CD4-positive, alpha-beta T cell treated with Interleukin-1 beta for 1 hour (primary cell): ENCODE measurements around the gene PPARD.

Source experiments
- DNase-seq, 2 donors: peaks; one replicate each; pipeline ENCODE4 v3.0.0-alpha.2; 2020 to 2022

Gene PPARD

DNA sequence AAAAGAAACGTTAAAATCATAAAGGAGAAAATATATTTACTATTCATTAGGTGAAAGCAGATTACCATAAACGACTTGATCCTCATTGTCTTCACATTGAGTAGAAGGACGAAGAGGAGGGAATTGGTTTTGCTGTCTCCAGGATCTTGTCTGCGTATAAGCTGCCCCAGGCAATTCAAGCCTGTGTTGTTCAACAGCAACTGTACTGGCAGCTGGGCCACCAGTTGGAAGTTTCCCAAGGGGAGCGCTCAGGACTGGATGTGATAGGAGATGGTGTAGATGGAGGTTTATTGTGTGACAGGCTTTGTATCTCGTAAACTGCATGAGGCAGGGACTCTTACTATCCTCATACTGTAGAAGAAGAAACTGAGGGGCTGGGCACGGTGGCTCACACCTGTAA lies 105.8 kb downstream of the PPARD start:
- DNase-seq, result no peak

DNA sequence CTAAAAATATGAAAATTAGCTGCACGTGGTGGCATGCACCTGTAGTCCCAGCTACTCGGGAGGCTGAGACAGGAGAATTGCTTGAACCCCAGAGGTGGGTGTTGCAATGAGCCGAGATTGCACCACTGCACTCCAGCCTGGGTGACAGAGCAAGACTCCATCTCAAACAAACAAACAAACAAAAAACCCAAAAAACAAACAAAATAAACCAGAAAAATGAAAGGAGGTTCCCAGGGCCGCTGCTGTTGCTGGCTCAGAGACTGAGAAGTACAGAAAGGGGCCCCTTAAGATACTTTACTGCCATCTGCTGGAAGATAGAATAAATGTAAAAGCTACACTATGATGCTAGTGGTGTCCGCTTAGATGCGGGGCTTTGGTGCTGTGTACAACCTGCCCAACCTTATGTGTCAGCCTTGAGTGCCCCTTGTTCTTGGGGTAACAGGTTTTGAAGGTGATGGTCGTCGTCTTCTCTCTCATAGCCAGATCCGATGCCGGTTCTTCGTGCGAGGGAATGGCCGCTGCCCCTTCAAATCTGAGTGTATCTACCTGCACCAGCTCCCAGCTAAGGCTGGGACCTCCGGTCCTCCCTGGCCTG lies 107.0 kb downstream of the PPARD start:
- peak; percentile 47 to 79 for DNase-seq

DNA sequence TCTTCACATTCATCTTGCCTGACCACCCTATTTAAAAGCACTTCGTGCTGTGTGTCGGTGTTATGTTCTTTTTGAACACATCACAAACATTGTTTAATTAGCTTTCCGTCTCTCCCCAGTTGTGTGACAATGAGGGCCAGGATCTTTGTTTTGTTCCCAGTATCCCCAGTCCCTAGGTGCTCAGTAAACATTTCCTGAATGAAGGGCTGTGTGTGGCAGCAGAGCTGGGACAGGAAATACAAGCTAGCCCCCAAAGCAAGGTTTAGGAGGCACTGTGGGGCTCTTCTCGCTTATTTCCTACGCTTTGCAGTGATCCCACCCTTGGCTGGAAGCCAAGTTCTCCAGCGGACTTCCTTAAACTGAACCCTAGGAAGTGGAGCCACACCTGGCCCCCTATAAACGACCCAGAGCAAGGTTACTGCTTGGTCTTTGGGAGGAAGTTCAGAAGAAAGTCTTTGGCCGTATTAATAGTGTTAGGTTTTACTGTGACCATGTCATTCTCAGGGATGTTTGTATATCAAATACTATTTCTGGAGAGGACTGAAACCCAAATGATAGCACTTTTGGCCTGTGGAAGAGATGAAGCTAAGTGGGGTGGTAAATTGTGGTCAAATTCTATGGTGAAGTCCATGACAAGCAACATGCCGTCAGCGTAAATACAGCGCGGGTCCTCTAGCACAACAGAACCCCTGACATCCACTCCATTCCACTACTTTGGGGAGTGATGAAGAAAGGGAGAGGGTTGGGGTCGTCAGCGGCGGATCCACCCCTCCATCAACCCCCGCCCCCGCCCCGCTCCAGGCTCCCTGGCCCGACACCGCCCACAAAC lies 109.2 kb downstream of the PPARD start:
- no peak for DNase-seq

DNA sequence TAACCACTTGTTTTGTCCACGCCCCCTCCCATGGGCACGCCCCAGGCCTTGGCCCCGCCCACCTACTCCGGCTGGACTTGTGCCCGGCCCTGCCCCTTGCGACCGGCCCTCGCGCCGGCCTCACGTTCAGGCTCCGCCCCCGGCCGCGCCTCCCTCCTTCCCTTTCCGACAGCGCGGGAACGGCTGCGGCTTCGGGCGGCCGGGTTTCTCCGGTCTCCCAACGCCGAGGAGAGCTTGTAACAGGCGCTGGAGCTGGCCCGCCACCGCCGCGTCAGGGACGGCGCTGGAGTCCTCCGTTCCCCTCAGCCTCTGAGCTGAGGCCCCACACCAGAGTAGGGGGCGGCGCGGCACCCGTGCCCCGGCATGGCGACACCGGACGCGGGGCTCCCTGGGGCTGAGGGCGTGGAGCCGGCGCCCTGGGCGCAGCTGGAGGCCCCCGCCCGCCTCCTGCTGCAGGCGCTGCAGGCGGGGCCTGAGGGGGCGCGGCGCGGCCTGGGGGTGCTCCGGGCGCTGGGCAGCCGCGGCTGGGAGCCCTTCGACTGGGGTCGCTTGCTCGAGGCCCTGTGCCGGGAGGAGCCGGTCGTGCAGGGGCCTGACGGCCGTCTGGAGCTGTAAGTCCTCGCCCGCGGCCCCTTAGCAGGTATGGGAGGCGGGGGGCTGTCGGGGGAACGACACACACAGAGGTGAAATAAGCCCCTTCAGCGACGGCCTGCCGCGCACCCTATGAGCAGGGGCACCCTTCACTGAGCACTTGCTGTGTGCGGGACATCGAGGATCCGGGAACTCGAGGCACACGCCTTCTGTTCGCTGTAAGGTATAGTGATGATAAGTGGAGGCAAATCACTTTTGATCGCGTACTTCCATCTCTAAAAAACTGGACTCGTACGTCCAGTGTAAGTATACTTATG lies 110.1 kb downstream of the PPARD start, which contains the start of gene FANCE:
Gene FANCE (plus strand): TSS at position 156 of the 908 bp plus-strand sequence. CDS start 208 bp downstream, at position 364.
- peak; percentile 92 to 94 for DNase-seq

DNA sequence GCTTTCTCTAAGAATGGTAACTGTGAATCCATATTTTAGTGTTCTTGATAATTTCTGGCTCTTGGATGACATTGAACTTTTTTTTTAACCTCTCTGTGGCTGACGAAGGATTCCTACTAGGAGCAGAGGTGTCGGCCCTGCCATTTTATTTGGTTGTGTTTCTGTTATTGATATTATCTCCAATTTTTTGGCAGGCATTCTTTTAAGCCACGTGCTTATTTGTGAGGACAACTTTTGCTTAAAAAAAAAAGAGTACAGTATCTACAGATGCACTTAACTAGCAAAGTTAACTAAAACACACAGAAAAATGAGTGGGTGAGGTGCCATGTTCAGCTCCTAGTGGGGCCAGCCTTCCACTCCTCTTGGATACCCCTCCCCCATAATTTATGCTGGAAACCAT lies 110.9 kb downstream of the PPARD start:
- no peak for DNase-seq

DNA sequence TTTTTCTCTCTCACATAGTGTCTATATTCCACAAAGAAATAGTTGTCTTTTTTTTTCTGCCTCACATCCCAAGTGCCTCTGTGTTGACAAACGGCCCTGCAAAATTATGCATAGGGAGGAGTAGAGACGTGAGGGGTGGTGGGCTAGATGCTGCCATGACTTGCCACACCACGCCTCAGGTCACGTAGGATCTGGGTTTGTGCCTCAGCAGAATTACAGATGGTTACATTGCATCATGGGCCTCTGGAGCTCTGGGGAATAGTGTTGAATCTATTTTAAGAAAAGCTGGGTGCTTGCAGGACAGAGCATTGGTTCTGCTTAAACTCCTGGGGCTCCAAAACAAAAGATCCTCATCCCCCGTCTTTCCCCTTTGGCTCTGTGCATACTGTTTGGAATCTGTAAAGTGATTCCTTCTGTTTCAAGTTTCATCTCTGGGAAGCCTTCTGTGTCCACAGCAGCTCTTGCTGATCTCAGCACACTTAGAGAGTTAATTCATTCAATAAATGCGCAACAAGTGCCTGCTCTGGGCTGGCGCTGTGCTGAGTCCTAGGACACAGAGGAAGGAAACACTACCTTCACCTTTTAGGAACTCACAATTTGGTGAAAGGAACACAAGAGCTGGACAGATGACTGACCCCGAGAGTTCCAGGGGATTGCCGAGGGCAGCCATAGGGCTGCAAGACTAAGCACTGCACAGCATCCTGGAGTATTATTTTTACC lies 112.2 kb downstream of the PPARD start:
- no peak for DNase-seq

DNA sequence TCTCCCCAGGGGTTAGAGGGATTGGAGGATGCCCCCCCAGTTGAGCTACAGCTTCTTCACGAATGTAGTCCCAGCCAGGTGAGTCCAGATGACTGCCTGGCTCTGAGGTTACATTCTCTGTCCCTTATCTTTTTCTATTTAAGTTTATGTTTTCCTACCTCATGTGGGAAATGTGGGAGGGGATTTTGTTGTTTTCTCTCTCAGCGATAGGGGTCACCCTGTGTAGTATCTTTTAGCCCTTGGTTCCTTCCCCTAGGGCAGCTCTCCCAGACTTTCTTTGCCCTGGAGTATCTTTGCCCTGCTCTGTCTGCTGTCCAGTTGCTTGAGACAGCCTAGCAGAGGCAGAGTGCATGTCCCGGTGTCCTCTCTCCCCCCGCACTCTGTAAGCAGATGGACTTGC lies 115.5 kb downstream of the PPARD start:
- no peak for DNase-seq

DNA sequence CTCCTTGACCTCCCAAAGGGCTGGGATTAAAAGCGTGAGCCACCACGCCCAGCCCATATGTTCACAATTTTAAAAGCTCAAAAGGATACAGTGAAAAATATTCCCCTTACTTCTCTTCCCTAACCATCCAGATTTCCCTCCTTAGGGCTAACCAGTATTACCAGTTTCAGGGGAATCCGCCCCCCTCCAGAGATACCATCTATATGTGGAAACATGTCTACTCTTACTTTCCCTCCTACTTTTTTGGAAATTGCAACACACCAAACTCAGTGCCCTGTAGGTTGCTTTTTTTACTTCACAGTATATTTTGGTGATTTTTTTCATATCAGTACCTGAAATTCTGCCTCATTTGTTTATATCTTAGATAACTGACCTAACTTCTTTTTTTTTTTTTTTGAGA lies 118.9 kb downstream of the PPARD start:
- no peak for DNase-seq

DNA sequence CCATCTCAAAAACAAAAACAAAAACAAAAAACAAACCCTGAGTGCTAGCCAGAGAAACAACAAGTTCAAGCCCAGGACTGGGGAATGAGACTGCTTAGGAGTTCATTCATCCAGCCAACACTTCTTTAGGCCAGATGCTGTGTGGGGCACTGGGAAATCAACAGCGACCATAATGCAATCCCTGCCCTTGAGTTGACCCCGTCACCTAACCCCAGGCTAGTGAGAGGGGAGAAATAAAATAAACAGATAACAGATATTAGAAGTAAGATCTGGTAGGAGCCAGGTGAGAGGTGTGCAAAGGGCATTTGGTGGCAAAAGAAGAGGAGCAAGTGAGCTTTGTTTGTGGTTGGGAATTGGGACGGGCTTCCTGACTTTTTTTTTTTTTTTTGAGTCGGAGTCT lies 120.9 kb downstream of the PPARD start:
- DNase-seq, result no peak

DNA sequence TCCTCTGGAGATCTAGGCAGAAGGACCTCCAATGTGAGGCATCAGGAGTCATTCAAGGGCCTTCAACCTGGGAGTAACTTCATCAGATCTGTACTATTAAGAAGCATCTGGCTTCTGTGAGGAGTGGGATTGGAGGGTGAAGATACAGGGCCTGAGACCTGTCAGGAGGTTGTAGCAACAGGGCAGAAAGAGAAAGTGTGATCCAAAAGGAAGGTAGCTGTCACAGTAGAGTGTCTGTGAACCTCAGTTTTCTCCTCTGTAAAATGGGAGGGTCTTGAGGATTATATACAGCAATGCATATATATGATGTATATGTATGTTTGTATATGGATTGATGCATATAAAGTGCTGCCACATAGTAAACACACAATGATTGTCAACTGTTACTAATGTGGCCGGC lies 123.3 kb downstream of the PPARD start:
- DNase-seq, result no peak

DNA sequence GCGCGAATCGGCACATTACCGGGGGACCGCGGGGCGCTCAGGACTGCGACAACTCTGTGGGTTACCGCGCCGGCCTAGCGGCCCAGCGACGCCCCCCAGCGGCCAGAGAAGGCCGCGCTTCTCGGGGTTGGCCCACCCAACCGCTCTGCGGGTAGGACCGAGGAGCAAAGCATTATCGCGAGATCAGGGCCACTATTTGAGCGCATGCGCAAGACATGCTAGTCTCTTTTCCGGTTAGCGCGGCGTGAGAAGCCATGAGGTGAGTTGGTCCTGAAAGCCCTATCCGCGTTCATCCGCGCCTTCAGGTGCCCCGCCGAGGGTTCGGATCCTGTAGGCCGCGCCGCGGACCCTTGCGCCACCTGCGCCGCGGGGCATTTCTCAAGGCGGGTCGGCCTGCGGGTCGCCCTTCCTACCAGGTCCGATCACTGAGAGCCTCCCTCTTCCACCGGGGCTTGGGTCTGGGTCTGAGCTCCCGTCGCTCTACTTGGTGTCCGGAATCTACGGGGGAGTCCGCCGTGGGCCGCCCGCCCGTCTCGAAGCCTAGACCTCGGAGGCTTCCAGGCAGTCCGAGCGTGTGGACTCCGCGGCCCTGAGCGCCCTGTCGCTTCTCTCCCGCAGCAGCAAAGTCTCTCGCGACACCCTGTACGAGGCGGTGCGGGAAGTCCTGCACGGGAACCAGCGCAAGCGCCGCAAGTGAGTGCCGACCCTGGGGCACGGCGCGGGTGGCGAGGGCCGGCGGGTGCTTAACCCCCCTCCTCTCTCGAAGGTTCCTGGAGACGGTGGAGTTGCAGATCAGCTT lies 126.0 kb downstream of the PPARD start, which contains the start of gene RPL10A:
Gene RPL10A (plus strand): TSS at position 221 of the 799 bp plus-strand sequence. CDS start 34 bp downstream, at position 255.
- DNase-seq, result peak; percentile 97

DNA sequence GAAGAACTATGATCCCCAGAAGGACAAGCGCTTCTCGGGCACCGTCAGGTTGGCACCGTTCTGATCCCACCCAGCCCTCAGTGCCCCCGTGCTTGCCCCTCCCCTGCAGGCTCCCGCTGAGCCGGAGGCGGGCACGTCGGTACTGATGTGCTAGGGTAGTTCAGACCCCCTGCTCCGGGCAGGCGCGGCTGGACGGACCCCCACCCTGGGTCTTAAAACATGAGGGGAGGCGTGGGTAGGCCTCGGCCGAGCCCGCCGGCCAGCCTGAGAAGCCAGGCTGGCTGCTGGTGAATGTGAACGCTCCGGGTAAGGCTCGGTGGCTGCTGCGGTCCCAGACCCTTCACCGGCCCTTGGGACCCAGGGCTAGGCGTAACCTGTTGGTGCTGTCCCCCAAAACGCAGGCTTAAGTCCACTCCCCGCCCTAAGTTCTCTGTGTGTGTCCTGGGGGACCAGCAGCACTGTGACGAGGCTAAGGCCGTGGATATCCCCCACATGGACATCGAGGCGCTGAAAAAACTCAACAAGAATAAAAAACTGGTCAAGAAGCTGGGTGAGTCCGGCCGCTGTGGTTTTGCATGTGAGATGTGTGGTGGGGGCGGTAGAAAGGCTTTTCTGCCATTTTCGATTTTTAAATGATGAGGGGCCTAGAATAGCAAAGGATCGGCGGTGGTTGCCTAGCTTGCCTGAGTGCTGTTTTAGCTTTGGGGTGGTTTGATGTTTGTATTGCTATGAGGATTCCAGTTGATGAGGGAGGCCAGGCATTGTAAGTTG lies 126.8 kb downstream of the PPARD start:
- no peak for DNase-seq

DNA sequence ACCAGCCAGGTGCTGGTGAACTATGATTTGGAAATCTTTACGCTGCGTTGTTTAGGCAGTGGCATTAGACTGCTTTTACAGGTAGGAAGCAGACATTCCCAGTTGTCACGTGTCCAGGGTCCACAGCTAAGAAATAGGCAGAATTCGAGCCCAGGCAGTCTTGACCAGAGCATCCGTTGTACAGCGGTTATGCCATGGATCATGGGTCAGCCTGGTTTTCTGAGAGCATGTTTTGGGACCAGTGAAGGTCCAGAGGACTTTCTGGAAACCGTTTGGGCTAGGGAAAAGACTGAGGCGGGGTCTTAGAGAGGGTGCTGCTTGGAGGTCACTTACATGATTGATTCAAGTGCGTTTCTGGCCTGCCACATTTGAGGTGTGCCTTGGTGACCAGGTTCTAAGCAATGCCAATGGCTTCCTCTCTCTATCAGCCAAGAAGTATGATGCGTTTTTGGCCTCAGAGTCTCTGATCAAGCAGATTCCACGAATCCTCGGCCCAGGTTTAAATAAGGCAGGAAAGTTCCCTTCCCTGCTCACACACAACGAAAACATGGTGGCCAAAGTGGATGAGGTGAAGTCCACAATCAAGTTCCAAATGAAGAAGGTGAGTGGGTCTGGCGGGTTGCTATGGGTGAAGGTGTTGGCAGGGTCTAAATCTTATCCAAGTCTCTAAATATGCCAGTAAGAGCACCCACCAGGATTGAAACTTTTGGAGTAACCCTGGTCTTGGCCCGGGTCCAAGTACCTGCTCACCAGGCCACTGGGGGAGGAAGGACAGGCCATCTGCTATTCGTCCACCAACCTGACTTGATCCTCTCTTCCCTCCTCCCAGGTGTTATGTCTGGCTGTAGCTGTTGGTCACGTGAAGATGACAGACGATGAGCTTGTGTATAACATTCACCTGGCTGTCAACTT lies 127.6 kb downstream of the PPARD start:
- DNase-seq, result peak in 1 of 2 donors; percentile 29

DNA sequence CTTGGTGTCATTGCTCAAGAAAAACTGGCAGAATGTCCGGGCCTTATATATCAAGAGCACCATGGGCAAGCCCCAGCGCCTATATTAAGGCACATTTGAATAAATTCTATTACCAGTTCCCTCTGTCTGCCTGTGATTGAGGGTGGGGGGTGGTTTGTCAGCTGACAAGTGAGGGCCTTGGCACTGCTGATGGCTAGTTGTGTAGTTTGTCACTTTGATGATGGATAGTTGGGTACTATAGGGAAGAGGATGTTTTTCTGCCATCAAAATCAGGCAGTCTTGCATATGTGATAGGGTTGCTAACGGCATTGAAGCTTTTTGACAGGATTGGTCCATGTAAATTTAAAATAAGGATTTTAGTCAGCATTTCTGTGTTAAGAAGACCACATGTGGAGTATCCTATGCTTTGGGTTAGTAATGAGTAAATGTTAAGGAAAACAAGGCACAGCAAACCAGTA lies 128.3 kb downstream of the PPARD start:
- no peak for DNase-seq

DNA sequence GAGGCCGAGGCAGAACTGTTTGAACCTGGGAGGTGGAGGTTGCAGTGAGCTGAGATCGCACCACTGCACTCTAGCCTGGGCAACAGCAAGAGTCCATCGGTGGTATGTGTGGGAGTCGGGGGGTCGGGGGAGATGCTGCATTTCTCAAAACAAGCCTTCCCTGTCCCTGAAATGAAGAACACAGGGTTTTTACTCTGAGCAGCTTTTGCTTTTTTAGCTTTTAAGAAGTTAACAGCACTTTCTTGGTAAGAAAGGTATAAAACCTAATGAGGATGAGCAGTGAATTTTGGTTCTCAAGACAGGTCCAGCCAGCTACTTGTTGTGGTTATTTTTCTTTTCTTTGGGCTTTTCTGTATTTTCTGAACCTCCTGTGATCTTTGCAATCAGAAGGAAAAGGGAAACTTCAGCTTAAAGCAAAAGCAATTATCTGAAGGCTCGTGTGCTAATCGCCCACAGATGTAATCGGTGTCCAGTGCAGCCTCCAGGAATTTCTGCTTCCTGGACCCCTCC lies 129.5 kb downstream of the PPARD start:
- DNase-seq, result no peak

DNA sequence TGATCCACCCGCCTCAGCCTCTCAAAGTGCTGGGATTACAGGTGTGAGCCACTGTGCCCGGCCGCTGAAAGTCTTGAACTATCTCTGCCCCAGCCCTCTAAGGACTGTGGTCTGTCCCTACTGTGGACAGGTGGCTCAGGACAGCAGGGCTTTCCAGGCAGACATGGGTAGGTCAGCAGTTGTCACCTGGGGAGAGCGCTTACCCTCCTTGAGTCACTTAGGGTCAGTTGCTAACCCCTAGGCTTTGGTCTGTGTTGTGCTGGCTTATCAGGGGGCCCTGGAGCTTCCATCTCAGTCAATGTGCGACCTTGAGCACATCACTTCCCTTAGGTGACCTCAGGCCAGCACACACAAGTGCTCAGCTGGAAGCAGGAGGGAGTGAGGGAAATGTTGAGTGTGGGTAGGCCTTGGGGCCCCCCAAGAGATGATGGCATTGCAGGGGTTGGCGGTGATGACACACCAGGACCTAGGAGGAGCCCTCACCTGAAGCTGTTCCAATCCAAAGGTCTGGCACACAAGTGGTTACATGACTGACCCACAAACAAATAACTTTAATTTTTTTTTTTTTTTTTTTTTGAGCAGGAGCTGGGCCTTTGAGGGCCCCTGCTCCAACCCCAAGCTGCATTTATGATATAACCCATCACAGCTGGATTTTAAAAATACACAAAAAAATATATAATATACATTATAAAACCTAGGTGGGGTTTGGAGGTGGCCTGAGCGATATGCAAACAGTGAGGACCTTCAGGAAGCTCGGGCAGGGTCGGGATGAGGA lies 130.9 kb downstream of the PPARD start:
- no peak for DNase-seq

DNA sequence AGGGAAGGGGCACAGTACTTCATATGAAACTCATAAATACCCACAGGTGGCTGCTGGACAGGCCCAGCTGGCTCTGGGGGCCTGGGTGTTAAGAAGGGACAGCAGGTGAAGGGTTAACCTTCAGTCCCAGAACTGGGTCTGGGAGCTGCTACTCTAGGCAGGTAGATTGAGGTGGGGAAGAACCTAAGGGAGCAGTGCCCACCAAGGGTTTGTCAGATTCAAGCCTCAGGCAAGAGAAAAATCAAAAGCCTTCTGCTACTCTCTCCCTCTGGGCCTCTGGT lies 131.4 kb downstream of the PPARD start:
- no peak for DNase-seq

DNA sequence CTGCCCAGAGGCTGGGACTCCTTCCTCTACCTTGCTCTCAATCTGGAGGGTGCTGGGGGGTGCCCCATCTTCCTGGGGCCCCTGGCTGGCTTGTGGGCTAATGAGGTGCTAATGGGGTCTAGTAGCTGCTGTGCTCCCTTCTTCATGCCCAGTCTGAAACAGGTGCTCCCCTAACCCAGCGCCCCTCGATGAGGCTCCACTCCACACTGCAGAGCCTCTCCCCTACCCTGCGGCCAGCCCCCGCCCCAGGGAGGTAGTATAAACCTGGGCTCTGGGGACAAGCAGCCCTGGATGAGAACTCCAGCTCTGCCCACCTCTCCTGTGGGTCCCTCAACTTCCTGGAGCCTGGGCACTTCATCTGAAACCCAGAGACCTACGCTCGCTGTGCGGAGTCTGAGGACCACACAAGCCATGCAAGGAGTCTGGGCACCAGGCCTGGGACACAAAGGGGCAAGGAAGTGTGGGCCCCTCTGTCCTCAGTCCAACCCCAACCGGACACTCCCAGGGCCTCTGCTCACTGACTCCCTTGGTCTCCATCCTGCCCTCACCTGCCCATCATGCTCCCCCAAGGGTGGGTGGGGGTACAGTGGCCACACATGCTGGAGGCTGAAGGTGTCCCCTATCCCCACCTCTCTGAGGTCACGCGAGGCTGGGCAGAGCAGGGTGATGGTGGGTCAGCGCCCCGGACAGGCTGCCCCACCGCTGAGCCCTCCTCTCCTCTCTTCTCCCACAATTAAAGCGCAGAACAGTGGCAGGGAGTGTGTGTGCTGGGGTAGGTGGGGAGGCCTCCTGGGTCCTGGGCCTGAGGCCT lies 132.0 kb downstream of the PPARD start:
- no peak for DNase-seq
